ENCODE results near the gene NUPR1.
"Not testable (repeated sequence)": the region's sequence is repeated elsewhere in the genome, so short reads cannot be mapped to it uniquely, and the experiment has no call there.

NUPR1 gene

GRCh38 chr16:28538733-28539596, at the start of gene NUPR1:
TSS of gene NUPR1 (minus strand) at chr16:28538974. CDS start at chr16:28538907, 67 bp downstream.
- in situ Hi-C loops (cut with HindIII; ENCODE audit: low pct_ligation_motif_present, low pct_unique_long_range_greater_than_20kb, low sequenced_read_pairs) = no loop called here
- DNase-seq = peak; percentile 98

- DNase-seq = no peak
Observed at GRCh38 chr16:28587386-28587785, 48.6 kb upstream of the NUPR1 start.

GRCh38 chr16:28586466-28586865, 47.7 kb upstream of the NUPR1 start:
- DNase-seq = no peak
- in situ Hi-C loops (cut with HindIII; ENCODE audit: low pct_ligation_motif_present, low pct_unique_long_range_greater_than_20kb, low sequenced_read_pairs) = no loop called here

More at GRCh38 chr16:28587386-28587785, 48.6 kb upstream of the NUPR1 start:
- in situ Hi-C loops (cut with HindIII; ENCODE audit: low pct_ligation_motif_present, low pct_unique_long_range_greater_than_20kb, low sequenced_read_pairs) = no loop called here

DNA sequence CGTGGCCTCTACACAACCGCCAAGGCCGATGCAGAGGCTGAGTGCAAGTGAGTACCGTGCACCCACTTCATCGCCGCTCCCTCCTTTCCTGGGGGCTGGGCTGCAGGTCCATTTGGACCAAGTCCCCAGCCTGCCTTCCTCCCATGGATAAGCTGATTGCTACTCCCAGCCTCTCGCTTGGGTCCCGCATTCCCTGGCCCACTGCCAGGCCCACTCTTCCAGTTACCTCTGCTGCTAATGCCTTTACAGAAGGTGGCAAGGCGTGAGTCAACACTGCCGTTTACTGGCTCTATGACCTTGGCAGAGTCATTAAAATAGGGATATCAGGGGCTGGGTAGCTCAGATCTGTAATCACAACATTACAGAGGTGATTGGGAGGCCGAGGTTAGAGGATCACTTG, 46.9 kb upstream of the NUPR1 start:
- DNase-seq = no peak
- in situ Hi-C loops (cut with HindIII; ENCODE audit: low pct_ligation_motif_present, low pct_unique_long_range_greater_than_20kb, low sequenced_read_pairs) = no loop called here

DNA sequence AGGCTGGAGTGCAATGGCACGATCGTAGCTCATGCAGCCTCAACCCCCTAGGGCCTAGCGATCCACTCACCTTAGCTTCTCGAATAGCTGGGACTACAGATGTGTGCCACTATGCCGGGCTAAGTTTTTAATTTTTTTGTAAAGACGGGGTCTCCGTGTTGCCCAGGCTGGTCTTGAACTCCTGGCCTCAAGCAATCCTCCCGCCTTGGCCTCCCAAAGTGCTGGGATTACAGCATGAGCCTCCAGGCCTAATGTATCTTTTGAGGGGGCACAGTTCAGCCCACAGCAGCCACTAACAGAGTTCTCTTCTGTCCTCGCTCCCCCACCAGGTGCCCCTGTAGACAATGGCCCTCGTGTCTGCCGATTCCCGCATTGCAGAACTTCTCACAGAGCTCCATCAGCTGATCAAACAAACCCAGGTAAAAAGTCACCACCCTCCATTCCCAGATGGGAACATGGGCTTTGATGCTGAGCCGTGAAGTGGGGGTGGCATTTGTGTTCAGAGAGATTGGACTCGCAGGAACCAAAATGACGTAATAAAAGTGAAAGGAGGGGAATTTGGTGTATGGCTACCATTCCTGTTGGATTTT, 42.0 kb upstream of the NUPR1 start:
- in situ Hi-C loops (cut with HindIII; ENCODE audit: low pct_ligation_motif_present, low pct_unique_long_range_greater_than_20kb, low sequenced_read_pairs) = no loop called here
- DNase-seq = no peak

DNA sequence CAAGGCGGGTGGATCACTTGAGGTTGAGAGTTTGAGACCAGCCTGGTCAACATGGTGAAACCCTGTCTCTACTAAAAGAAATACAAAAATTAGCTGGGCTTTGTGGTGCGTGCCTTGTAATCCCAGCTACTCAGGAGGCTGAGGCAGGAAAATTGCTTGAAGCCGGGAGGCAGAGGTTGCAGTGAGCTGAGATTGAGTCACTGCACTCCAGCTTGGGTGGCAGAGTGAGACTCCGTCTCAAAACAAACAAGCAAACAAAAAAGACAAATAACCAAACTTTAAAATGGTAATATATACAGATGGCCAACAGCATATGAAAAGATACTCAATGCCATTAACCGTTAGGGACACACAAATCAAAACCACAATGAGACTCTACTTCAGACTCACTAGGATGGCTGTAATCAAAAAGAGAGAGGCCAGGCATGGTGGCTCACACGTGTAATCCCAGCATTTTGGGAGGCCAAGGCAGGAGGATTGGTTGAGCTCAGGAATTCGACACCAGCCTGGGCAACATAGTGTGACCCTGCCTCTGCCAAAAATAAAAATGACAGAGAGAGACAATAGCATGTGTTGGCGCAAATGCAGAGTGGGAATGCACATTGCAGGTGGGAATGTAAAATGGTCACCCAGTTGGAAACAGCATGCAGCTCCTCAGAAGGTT, 36.8 kb upstream of the NUPR1 start:
- in situ Hi-C loops (cut with HindIII; ENCODE audit: low pct_ligation_motif_present, low pct_unique_long_range_greater_than_20kb, low sequenced_read_pairs) = no loop called here

DNA sequence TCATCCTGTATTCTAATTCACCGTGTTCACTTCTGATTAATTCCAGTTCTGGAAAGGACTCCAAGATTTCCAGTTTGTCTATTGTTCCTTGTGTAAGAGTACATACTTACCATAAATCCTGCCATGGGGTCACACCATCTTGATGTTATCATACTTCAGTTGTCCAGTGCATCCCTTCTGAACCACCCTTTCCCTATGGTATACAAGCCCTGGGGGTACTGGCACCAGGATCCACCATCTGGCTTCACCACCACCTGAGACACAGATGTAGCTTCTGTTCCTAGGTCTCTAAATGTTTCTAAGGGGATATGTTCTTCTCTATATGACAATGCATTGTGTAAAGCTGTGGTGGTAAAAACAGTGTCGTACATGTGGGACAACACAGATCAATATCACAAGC, 36.2 kb upstream of the NUPR1 start:
- in situ Hi-C loops (cut with HindIII; ENCODE audit: low pct_ligation_motif_present, low pct_unique_long_range_greater_than_20kb, low sequenced_read_pairs) = no loop called here
- no peak for DNase-seq

More for the DNA sequence above, 36.8 kb upstream of the NUPR1 start:
- no peak for DNase-seq

DNA sequence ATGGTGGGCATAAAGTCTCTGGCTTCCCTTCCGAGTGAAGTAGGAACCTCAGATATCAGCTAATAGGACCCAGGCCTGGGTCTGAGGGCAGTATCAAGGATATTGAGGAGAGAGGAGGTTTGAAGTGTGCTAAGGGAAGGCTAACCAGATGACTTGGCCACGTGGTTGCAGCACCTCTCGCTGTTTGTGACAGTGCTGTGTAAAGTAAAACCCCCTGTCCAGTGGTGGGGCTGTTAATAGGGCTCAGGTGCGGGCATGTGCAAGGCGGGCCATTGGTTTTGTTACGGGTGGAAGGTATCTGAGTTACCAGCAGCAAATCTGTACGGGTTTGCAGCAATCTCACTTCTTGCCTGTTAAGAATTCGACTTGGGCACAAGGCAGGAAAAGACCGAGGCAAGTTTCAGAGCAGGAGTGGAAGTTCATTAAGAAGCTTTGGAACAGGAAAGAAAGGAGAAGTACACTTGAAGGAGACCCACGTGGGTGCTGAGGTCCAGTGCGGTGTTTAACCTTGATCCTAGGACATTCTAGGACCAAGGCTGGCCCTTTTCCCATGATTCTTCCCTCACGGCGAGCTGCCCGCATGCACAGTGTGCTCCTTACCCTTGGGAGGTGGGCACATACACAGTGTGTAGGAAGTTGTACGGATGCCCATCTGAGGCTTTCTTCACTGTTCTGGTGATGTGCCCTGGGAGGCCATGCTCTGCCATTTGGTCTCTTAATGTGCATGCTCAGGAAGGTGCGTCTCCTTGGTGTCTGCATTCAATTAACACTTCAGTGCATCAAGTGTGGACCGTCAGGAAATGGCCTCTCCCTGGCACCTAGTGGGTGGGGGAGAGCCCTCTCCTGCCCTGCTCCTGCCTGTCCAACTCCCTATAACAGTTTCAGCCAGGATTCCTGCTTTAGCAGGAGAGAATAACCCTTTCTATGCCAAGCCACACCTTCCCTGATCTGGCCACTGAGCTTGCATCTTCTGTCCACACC, 35.3 kb upstream of the NUPR1 start:
- DNase-seq = no peak
- in situ Hi-C loops (cut with HindIII; ENCODE audit: low pct_ligation_motif_present, low pct_unique_long_range_greater_than_20kb, low sequenced_read_pairs) = no loop called here

DNA sequence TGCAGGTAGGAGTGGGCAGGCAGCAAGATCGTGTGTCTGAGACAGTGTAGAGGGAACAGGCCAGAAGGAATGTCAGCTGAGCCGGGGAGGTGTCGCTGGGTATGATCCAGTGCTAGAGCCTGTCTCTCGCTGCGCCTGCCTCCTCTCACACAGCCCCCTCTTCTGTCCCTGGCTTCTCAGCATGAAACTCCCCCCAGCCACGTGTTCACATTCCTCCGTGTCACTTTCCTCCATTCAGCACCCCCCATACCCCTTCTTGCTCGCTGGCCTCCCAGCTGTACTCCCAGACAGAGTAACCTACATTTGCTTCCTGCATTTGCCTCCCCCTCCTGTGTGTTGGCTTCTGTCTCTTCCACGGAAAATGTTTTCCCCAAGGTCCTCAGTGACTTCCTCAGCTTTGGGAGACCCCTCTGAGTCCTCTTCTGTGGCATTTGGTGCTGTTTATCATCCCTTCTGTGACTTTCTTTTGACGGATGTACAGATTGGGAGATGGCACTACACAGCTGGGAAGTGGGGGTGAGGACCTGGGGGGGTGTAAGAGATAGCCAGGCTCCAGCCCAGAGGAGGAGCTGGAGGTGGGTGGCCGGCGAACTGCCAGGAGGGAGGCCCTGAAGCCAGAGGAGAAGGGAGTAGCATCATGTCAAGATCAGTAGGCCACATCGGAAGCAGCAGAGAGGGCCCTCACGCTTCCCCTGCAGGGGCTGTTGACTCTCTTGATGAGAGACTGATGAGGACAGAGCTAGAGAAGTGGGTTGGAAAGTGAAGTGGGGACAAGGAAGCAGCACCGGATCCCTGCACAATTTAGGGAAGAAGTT, 34.1 kb upstream of the NUPR1 start:
- in situ Hi-C loops (cut with HindIII; ENCODE audit: low pct_ligation_motif_present, low pct_unique_long_range_greater_than_20kb, low sequenced_read_pairs) = no loop called here
- DNase-seq = no peak

DNA sequence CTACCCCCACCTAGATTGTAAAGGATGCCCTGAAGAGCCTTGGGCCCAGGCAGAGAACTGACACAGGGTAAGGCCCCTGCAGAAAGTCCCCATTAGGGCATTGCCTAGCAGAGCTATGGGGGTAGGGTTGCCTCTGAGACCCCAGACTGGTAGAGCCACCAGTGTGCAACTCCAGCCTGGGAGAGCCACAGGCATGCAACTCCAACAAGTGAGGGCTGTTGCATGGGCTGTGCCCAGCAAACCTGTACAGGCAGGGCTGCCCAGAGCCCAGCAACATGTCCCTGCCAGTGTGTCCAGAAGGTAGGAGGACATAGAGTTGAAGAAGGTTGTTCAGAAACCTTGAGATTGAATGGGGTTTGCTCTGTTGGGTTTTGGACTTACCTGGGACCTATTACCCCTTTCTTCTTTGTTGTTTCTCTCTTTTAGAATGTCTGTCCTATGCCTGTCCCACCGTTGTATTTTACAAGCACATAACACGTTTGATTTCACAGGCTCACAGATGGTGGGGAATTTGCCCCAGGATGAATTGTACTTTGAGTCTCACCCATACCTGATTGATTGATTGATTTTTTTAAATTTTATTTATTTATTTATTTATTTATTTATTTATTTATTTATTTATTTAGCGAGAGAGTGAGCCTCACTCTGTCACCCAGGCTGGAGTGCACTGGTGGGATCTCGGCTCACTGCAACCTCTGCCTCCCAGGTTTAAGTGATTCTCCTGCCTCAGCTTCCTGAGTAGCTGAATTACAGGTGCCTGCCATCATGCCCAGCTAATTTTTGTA, 31.4 kb upstream of the NUPR1 start:
- in situ Hi-C loops (cut with HindIII; ENCODE audit: low pct_ligation_motif_present, low pct_unique_long_range_greater_than_20kb, low sequenced_read_pairs) = no loop called here
- DNase-seq = no peak

DNA sequence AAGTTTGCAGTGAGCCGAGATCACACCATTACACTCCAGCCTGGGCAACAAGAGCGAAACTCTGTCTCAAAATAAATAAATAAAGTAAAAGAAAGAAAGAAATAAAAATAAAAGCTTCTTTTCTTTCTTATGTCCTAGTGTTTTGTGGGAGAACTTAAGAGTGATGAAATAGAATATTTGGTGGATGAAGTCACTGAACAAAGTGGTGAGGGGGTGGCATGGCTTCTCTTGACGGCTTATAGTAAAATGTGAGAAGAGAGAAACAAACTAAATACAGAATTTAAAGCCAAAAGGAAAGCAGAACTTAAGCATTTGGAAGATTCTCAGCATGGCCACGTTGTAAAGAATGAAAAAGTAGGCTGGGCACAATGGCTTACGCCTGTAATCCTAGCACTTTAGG, 30.2 kb upstream of the NUPR1 start:
- no peak for DNase-seq
- in situ Hi-C loops (cut with HindIII; ENCODE audit: low pct_ligation_motif_present, low pct_unique_long_range_greater_than_20kb, low sequenced_read_pairs) = no loop called here

- DNase-seq = no peak
- in situ Hi-C loops (cut with HindIII; ENCODE audit: low pct_ligation_motif_present, low pct_unique_long_range_greater_than_20kb, low sequenced_read_pairs) = no loop called here
Observed at GRCh38 chr16:28567292-28567691, 28.5 kb upstream of the NUPR1 start.

DNA sequence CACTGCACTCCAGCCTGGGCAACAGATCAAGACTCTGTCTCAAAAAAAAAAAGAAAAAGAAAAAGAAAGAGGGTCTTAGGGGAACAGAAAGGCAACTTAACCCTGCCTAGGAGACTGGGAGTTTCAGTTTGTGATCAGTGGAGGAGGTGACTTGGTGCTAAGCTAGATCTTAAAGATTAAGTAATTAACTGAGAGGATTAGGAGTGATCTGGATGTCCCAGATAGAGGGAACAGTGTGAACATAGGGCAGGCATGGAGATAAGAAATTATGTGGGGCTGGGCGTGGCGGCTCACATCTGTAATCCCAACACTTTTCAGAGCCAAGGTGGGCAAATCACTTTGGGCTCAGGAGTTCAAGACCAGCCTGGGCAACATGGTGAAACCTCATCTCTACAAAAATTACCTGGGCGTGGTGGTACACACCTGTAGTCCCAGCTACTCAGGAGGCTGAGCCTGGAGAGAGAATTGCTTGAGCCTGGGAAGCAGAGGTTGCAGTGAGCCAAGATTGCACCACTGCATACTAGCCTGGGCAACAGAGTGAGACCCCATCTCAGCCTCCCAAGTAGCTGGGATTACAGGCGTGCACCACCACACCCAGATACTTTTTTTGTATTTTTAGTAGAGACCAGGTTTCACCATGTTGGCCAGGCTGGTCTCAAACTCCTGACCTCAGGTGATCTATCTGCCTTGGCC, 27.6 kb upstream of the NUPR1 start:
- in situ Hi-C loops (cut with HindIII; ENCODE audit: low pct_ligation_motif_present, low pct_unique_long_range_greater_than_20kb, low sequenced_read_pairs) = not testable (repeated sequence)

GRCh38 chr16:28563218-28563617, 24.4 kb upstream of the NUPR1 start:
- in situ Hi-C loops (cut with HindIII; ENCODE audit: low pct_ligation_motif_present, low pct_unique_long_range_greater_than_20kb, low sequenced_read_pairs) = no loop called here
- no peak for DNase-seq

More for the DNA sequence above, 27.6 kb upstream of the NUPR1 start:
- not testable (repeated sequence) for DNase-seq

DNA sequence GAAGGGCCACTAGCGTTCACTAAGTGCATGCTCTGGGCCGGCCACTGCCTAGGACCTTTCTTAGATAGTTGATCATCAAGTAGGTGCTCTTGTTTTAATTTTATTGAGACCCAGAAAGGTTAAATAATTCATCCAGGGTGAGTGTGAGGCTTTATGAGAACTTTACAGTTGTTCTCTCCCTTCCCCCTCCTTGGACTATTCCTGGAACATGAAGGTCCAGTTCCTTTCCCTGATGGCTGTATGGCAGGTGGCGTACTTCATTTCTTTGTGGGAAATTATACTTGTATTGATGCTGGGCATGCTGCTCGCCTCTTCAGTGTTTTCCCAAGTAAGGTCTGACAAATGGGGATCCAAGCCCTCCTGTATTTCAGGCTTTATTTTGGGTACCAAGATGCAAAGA, 23.4 kb upstream of the NUPR1 start:
- DNase-seq = no peak
- in situ Hi-C loops (cut with HindIII; ENCODE audit: low pct_ligation_motif_present, low pct_unique_long_range_greater_than_20kb, low sequenced_read_pairs) = no loop called here

DNA sequence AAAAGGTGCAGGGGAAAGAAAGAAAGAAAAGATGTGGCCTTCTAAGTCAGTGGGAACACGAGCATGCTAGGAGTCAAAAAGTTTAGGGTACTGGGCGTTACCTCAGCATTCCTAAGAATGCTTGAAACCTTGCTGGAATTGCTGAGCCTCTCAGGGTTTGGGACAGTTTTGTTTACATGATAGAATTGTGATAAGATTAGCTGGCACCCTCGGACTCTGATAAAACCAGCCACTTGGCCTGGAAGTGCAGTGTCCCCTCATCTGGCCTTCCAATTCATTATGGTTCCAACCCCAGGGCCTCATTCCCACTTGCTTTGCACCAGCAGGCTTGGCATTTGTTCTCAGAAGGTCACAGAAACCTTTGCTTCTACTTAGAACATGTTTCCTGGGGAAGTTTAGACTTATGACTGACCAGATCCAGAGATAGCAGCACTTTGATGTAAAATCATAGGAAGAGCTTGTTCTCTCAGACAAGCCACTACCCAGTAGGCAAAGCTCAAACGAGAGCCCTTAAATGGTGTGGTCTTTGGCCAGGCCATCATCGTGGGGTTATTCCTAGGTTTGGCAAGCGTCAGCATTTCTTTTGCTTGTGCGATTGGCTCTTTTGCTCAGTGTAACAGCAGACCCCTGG, 22.9 kb upstream of the NUPR1 start:
- in situ Hi-C loops (cut with HindIII; ENCODE audit: low pct_ligation_motif_present, low pct_unique_long_range_greater_than_20kb, low sequenced_read_pairs) = no loop called here
- DNase-seq = no peak

All from ACHN (cell line).